ENCODE measurements around the gene CBLN2.

The CBLN2 gene

GRCh38 chr18:72555101-72555500 is 11.0 kb upstream of the CBLN2 start:
- TF ChIP-seq CTCF (IDR thresholded peaks at IDR 0.05): no peak
- Histone ChIP-seq H3K4me3 (no peak overlapping the region), H3K27ac (no peak overlapping the region)
- DNase-seq (ENCODE audit: low spot score): no peak

GRCh38 chr18:72543357-72544055 is 636 bp downstream of the CBLN2 start:
- no peak for DNase-seq (ENCODE audit: low spot score)
- no peak for TF ChIP-seq CTCF (IDR thresholded peaks at IDR 0.05)
- H3K27ac ChIP-seq: no peak overlapping the region
- H3K4me3 ChIP-seq: peak overlapping the region; percentile 54

GRCh38 chr18:72542984-72543356 is 1.2 kb downstream of the CBLN2 start:
- no peak for DNase-seq (ENCODE audit: low spot score)
- no peak overlapping the region for H3K27ac ChIP-seq
- peak overlapping the region; percentile 54 for H3K4me3 ChIP-seq
- TF ChIP-seq CTCF (IDR thresholded peaks at IDR 0.05): no peak

- Histone ChIP-seq H3K4me3 (peak overlapping the region; percentile 31), H3K27ac (no peak overlapping the region)
- DNase-seq (ENCODE audit: low spot score): no peak
- no peak for TF ChIP-seq CTCF (IDR thresholded peaks at IDR 0.05)
These were observed 1.8 kb downstream of the CBLN2 start for GRCh38 chr18:72542342-72542741.

- Histone ChIP-seq H3K27ac (no peak overlapping the region), H3K4me3 (no peak overlapping the region)
- no peak for TF ChIP-seq CTCF (IDR thresholded peaks at IDR 0.05)
- no peak for DNase-seq (ENCODE audit: low spot score)
These were observed 2.2 kb downstream of the CBLN2 start for GRCh38 chr18:72541871-72542332.

- H3K27ac ChIP-seq: no peak overlapping the region
- no peak for DNase-seq (ENCODE audit: low spot score)
- no peak for TF ChIP-seq CTCF (IDR thresholded peaks at IDR 0.05)
- no peak overlapping the region for H3K4me3 ChIP-seq
These were observed 4.2 kb downstream of the CBLN2 start for GRCh38 chr18:72539901-72540300.

GRCh38 chr18:72530622-72531021 is 13.5 kb downstream of the CBLN2 start:
- Histone ChIP-seq H3K4me3 (no peak overlapping the region), H3K27ac (no peak overlapping the region)
- no peak for TF ChIP-seq CTCF (IDR thresholded peaks at IDR 0.05)
- no peak for DNase-seq (ENCODE audit: low spot score)
